Liver (tissue), 9 donors: ENCODE measurements around the gene SPRR1A. TPM values are rescaled to one million over a fixed set of nuclear protein-coding genes. Genes with fewer than 3 reads are reported as not detected.

Experiments
- DNase-seq: peaks from one replicate; pipeline ENCODE4 v3.0.0-alpha.2; 2017; ENCODE audit warnings: low spot score
- H3K27ac ChIP-seq, 2 donors: one replicate each; pipeline ENCODE4 v1.7.0; 2013; ENCODE audit warnings: inconsistent platforms in 2 of 2, low read length in 2 of 2, control low read depth in 1 of 2, low read depth in 1 of 2, mild to moderate bottlenecking in 1 of 2
- H3K27me3 ChIP-seq, 4 donors: one replicate each; pipeline versions ENCODE4 v1.6.1 to v1.7.0; 2013; ENCODE audit warnings: low read length in 3 of 4, inconsistent platforms in 1 of 4, mild to moderate bottlenecking in 1 of 4, moderate library complexity in 1 of 4; ENCODE audit not compliant: control insufficient read depth in 4 of 4, insufficient read depth in 4 of 4
- H3K36me3 ChIP-seq, 4 donors: one replicate each; pipeline versions ENCODE4 v1.6.1 to v1.7.0; 2013; ENCODE audit warnings: low read length in 3 of 4, mild to moderate bottlenecking in 3 of 4, low read depth in 1 of 4, moderate library complexity in 1 of 4; ENCODE audit not compliant: control insufficient read depth in 4 of 4, insufficient read depth in 3 of 4
- H3K4me1 ChIP-seq, 4 donors: one replicate each; pipeline versions ENCODE4 v1.6.1 to v1.7.0; 2013; ENCODE audit warnings: low read length in 3 of 4, mild to moderate bottlenecking in 3 of 4, moderate library complexity in 1 of 4; ENCODE audit not compliant: control insufficient read depth in 4 of 4, insufficient read depth in 4 of 4
- H3K4me3 ChIP-seq, 3 donors: one replicate each; pipeline versions ENCODE4 v1.6.1 to v1.7.0; 2013; ENCODE audit warnings: low read length in 3 of 3, control low read depth in 1 of 3, low read depth in 1 of 3, mild to moderate bottlenecking in 1 of 3
- H3K9ac ChIP-seq, 2 donors: one replicate each; pipeline ENCODE4 v1.7.0; 2013; ENCODE audit warnings: low read length in 2 of 2, mild to moderate bottlenecking in 2 of 2, moderate library complexity in 2 of 2, control low read depth in 1 of 2, low read depth in 1 of 2
- H3K9me3 ChIP-seq, 4 donors: one replicate each; pipeline versions ENCODE4 v1.6.1 to v1.7.0; 2013; ENCODE audit warnings: low read length in 3 of 4; ENCODE audit not compliant: control insufficient read depth in 4 of 4
- ATF3 ChIP-seq: IDR thresholded peaks from 2 replicates; pipeline ENCODE4 v1.6.1; 2016; ENCODE audit warnings: antibody characterized with exemption
- CTCF ChIP-seq: fragments of 150-350 bp; IDR thresholded peaks from 2 replicates; pipeline ENCODE4 v1.5.1; 2017; ENCODE audit warnings: improper control_type of control experiment, low read depth, low read length; ENCODE audit not compliant: missing input control
- EGR1 ChIP-seq, 2 donors: IDR thresholded peaks; 2 replicates each; pipeline ENCODE4 v1.6.1; 2016 to 2018; ENCODE audit warnings: antibody characterized with exemption in 2 of 2, low read depth in 2 of 2
- HNF4A ChIP-seq, 2 donors: conservative IDR thresholded peaks; 2 replicates each; pipeline ENCODE4 v1.6.1; 2016; ENCODE audit warnings: antibody characterized with exemption in 2 of 2, mild to moderate bottlenecking in 2 of 2
- HNF4G ChIP-seq: IDR thresholded peaks from 2 replicates; pipeline ENCODE4 v1.6.1; 2016; ENCODE audit warnings: antibody characterized with exemption
- JUND ChIP-seq, 2 donors: IDR thresholded peaks; 2 replicates each; pipeline ENCODE4 v1.6.1; 2016; ENCODE audit warnings: antibody characterized with exemption in 2 of 2
- MAX ChIP-seq: IDR thresholded peaks from 2 replicates; pipeline ENCODE4 v1.6.1; 2016; ENCODE audit warnings: antibody characterized with exemption
- NR2F2 ChIP-seq: IDR thresholded peaks from 2 replicates; pipeline ENCODE4 v1.6.1; 2016; ENCODE audit warnings: antibody characterized with exemption
- RAD21 ChIP-seq, 2 donors: IDR thresholded peaks; 2 replicates each; pipeline ENCODE4 v1.6.1; 2016; ENCODE audit warnings: antibody characterized with exemption in 2 of 2, mild to moderate bottlenecking in 2 of 2
- REST ChIP-seq: IDR thresholded peaks from 2 replicates; pipeline ENCODE4 v1.6.1; 2016; ENCODE audit warnings: antibody characterized with exemption, mild to moderate bottlenecking
- RXRA ChIP-seq, 2 donors: IDR thresholded peaks; 2 replicates each; pipeline ENCODE4 v1.6.1; 2017 to 2018; ENCODE audit warnings: antibody characterized with exemption in 2 of 2, mild to moderate bottlenecking in 1 of 2
- SP1 ChIP-seq: IDR thresholded peaks from 2 replicates; pipeline ENCODE4 v1.6.1; 2018; ENCODE audit warnings: antibody characterized with exemption, mild to moderate bottlenecking
- TAF1 ChIP-seq: conservative IDR thresholded peaks from 2 replicates; pipeline ENCODE4 v1.6.1; 2016; ENCODE audit warnings: antibody characterized with exemption, mild to moderate bottlenecking
- YY1 ChIP-seq: IDR thresholded peaks from 2 replicates; pipeline ENCODE4 v1.6.1; 2016; ENCODE audit warnings: antibody characterized with exemption, mild to moderate bottlenecking
- WGBS: extraction: QIAGEN DNeasy Blood & Tissue Kit; methylation state at CpG from one replicate; pipeline ENCODE4 v1.1.7; 2013; 5-methylcytosine and 5-hydroxymethylcytosine counted together
- polyA plus RNA-seq, 2 donors: library from polyadenylated mRNA; stranded (reverse) in 1 of 2; unstranded in 1 of 2; fragments of 200-250 nt in 1 of 2; fragments of >200 nt in 1 of 2; fragmentation: Nextera tagmentation in 1 of 2; extraction: Ambion mirVana in 1 of 2; gene quantifications; one replicate each; pipeline versions ENCODE4 v1.2.1 to v1.2.3, GENCODE V29; 2013 to 2015
- total RNA-seq, 2 donors: library from RNA; depleted of rRNA; stranded (reverse); fragments of >200 nt; gene quantifications; one replicate each; pipeline ENCODE4 v1.2.3, GENCODE V29; 2014
- donor health status: healthy.
- donor health status: healthy.
- donor health status: healthy.
- donor health status: healthy.
- donor health status: healthy.

Gene SPRR1A
- total and polyA plus RNA-seq, 4 donors = not detected

- H3K4me1 ChIP-seq = peaks cover 0 to 14% (median 11%) of the 10 kb centered on the region in 4 donors
- WGBS = 88% methylated on average over 3 of the region's 3 CpGs
- no peaks in the 10 kb centered on the region for H3K27me3 ChIP-seq
- no peak for TF ChIP-seq ATF3
- TF ChIP-seq HNF4G = no peak
- TF ChIP-seq TAF1 = no peak
- H3K9me3 ChIP-seq = no peaks in the 10 kb centered on the region
- DNase-seq = no peak
- H3K4me3 ChIP-seq = no peak overlapping the region
- H3K36me3 ChIP-seq = no peaks in the 10 kb centered on the region
- no peak overlapping the region for H3K27ac ChIP-seq
- H3K9ac ChIP-seq = no peak overlapping the region
Measured at GRCh38 chr1:152957561-152957960, 26.3 kb upstream of the SPRR1A start.

- Histone ChIP-seq H3K4me1 (peaks cover 0 to 14% (median 11%) of the 10 kb centered on the region in 4 donors), H3K27ac (peak overlapping the region in 1 of 2 donors; percentile 27), H3K9ac (no peak overlapping the region), H3K9me3 (no peaks in the 10 kb centered on the region), H3K4me3 (no peak overlapping the region), H3K27me3 (no peaks in the 10 kb centered on the region), H3K36me3 (no peaks in the 10 kb centered on the region)
- no peak for DNase-seq
- peak in 1 of 2 donors; percentile 46 for TF ChIP-seq HNF4A (conservative IDR thresholded peaks at IDR 0.05)
- TF ChIP-seq RXRA (IDR thresholded peaks at IDR 0.05) = peak in 1 of 2 donors; percentile 43
- no peak for TF ChIP-seq CTCF
- WGBS = 63% methylated on average over 3 of the region's 3 CpGs
Measured at GRCh38 chr1:152959273-152959672, 24.6 kb upstream of the SPRR1A start.

GRCh38 chr1:152959801-152960451 lies 24.0 kb upstream of the SPRR1A start:
- Histone ChIP-seq H3K27ac (no peak overlapping the region), H3K4me1 (peaks cover 0 to 14% (median 11%) of the 10 kb centered on the region in 4 donors), H3K9me3 (no peaks in the 10 kb centered on the region), H3K36me3 (no peaks in the 10 kb centered on the region), H3K27me3 (no peaks in the 10 kb centered on the region), H3K4me3 (no peak overlapping the region), H3K9ac (no peak overlapping the region)
- TF ChIP-seq NR2F2 (no peak), HNF4G (no peak), HNF4A (conservative IDR thresholded peaks at IDR 0.05) (no peak), CTCF (no peak), YY1 (no peak), RAD21 (IDR thresholded peaks at IDR 0.05) (no peak), MAX (no peak), TAF1 (no peak), JUND (IDR thresholded peaks at IDR 0.05) (no peak), EGR1 (IDR thresholded peaks at IDR 0.05; ENCODE audit: low read depth in 2 of 2) (no peak), REST (no peak), RXRA (IDR thresholded peaks at IDR 0.05) (no peak), SP1 (no peak)
- no peak for DNase-seq
- WGBS = 97% methylated on average over 10 of the region's 10 CpGs
